Upper lobe of right lung (tissue), 1 donor: ENCODE data around the gene THEMIS2. TPM values are rescaled to one million over a fixed set of nuclear protein-coding genes. Genes with fewer than 3 reads are reported as not detected.
"Not testable (repeated sequence)": the region's sequence is repeated elsewhere in the genome, so short reads cannot be mapped to it uniquely, and the experiment has no call there.

Experiments
- ATAC-seq: fragments of 200-7000 bp; cut with Tn5 transposase; one replicate; pipeline ENCODE4 v1.9.1; 2020; ENCODE audit warnings: mild to moderate bottlenecking, moderate library complexity
- DNase-seq: peaks from one replicate; pipeline ENCODE4 v3.0.0-alpha.2; 2020
- H3K27ac ChIP-seq: fragments of 200-600 bp; one replicate; pipeline ENCODE4 v1.8.0; 2022
- H3K27me3 ChIP-seq: fragments of 200-600 bp; one replicate; pipeline ENCODE4 v1.8.0; 2022; ENCODE audit warnings: mild to moderate bottlenecking
- H3K36me3 ChIP-seq: fragments of 200-600 bp; one replicate; pipeline ENCODE4 v1.8.0; 2022
- H3K4me1 ChIP-seq: fragments of 200-600 bp; one replicate; pipeline ENCODE4 v1.8.0; 2022
- H3K4me3 ChIP-seq: fragments of 200-600 bp; one replicate; pipeline ENCODE4 v1.8.0; 2022; ENCODE audit warnings: mild to moderate bottlenecking
- H3K9me3 ChIP-seq: fragments of 200-600 bp; one replicate; pipeline ENCODE4 v1.8.0; 2022
- CTCF ChIP-seq: fragments of 200-600 bp; IDR thresholded peaks from one replicate; pipeline ENCODE4 v1.8.0; 2022; ENCODE audit warnings: antibody characterized with exemption
- intact Hi-C: fragments of 100-400 bp; cut with DNase I; formaldehyde crosslinking; loops from one replicate; pipeline ENCODE4 v1.11.0; 2022
- total RNA-seq: library from RNA; stranded (reverse); fragmentation: NEBNext Ultra II Directional; extraction: Animal tissue kit (Norgen Biotek cat#: 25700); gene quantifications from one replicate; pipeline ENCODE4 v1.2.1, GENCODE V29; 2021
- donor health status: DM: no; HTN: yes; CAD: no; lungs with severe emphysema.

The THEMIS2 gene
- total RNA-seq, 1 donor from 2014 or later: 89.6 TPM

GRCh38 chr1:27849951-27850350 lies 22.4 kb upstream of the THEMIS2 start:
- no peak for DNase-seq
- Histone ChIP-seq H3K9me3 (no peaks in the 10 kb centered on the region), H3K27me3 (no peaks in the 10 kb centered on the region), H3K4me3 (no peak overlapping the region), H3K27ac (no peak overlapping the region), H3K4me1 (no peaks in the 10 kb centered on the region), H3K36me3 (peaks cover 69% of the 10 kb centered on the region)
- TF ChIP-seq CTCF: no peak
- ATAC-seq: peak; percentile 26
- intact Hi-C loops: no loop called here

- Histone ChIP-seq H3K27ac (no peak overlapping the region), H3K27me3 (no peaks in the 10 kb centered on the region), H3K4me3 (no peak overlapping the region), H3K9me3 (no peaks in the 10 kb centered on the region), H3K4me1 (no peaks in the 10 kb centered on the region), H3K36me3 (peaks cover 18% of the 10 kb centered on the region)
- ATAC-seq (no peak), DNase-seq (no peak)
- intact Hi-C loops: no loop called here
- no peak for TF ChIP-seq CTCF
These were observed 17.3 kb upstream of the THEMIS2 start for GRCh38 chr1:27855085-27855484.

DNA sequence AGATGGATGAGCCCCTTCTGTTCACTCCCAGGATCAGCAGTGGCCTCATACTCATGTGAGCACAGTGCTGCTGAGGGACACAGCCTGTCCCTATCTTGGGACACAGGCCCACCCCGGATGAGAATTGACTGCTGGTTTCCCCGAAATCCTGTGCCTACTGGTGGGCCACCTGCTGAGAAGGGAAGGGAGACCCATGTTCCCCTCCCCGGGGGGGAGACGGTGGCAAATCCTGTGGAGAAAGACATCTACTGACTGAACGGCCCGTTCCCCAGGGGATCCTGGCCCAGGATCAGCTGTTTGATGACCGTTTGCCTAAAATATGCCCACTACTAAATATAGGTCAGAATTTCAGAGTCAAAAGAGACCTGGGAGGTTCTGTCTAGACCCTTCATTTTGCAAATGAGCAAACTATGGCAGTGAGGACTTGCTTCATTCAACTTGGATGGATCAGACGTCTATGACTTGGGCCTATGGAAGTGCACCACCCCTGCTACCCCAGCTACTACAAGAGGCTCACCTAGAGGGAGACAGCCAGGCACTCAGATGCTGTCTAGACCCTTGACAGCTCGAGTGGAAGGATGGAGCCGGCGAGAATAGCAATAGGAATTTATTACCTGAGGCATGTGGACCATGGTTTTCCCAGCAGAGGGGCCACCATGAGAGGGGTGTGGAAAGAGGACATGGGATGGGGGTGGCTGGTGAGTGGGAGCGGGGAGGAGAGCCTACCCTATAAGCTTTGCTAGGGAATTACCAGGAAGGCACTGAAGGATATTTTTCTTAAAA lies 15.6 kb upstream of the THEMIS2 start:
- Histone ChIP-seq H3K9me3 (no peaks in the 10 kb centered on the region), H3K36me3 (peaks cover 1% of the 10 kb centered on the region), H3K4me3 (no peak overlapping the region), H3K4me1 (no peaks in the 10 kb centered on the region), H3K27me3 (no peaks in the 10 kb centered on the region), H3K27ac (no peak overlapping the region)
- TF ChIP-seq CTCF: no peak
- DNase-seq: peak; percentile 27
- no peak for ATAC-seq
- intact Hi-C loops: no loop called here

GRCh38 chr1:27857552-27857951 lies 14.8 kb upstream of the THEMIS2 start:
- DNase-seq: peak; percentile 55
- H3K4me3 ChIP-seq, H3K27me3 ChIP-seq, intact Hi-C loops, H3K4me1 ChIP-seq, H3K27ac ChIP-seq, H3K36me3 ChIP-seq, H3K9me3 ChIP-seq, ATAC-seq: not testable (repeated sequence)

DNA sequence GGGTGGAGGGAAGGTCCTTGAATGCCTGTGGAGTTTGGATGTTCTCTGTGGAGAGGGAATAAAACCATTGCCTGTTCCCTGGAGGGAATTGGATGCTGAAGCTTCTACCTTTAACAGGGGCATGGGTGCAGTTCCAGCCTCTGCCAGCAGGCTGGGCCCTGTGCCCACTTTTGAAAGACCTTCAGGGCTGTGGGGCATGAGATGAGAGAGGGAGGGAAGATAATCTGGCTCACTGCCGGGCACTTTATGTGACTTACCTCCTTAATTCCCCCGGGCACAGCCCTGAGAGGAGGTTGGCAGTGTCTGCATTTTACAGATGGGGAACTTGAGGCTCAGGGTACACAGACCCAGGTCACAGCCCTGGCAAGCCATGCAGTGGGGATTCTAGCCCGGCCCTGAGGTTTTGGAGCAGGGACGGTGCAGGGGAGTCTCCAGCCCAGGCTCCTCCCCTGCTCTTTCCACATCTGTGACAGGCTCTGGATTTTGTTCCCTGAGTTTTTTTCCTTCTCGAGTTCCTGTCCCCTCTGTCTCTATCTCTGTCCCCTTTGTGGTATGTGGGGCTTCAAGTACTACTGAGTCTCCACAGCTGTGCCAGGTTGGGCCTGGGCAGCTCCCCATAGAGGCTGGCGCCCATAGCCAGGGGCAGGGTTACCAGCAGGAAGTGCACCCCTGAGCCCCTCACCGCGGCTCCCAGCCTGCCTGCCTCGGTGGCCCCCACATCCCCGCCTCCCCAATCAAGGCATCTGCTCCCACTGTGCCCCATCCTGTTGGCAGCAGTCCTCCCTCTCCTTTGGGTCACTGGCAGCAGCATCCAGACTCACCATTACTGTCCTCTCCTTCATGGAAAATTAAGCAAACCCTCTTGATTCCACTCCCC lies 14.0 kb upstream of the THEMIS2 start:
- intact Hi-C loops: no loop called here
- H3K27ac ChIP-seq: peak overlapping the region; percentile 37
- peak; percentile 98 for TF ChIP-seq CTCF
- no peaks in the 10 kb centered on the region for H3K9me3 ChIP-seq
- no peaks in the 10 kb centered on the region for H3K27me3 ChIP-seq
- peak; percentile 94 for ATAC-seq
- no peaks in the 10 kb centered on the region for H3K36me3 ChIP-seq
- H3K4me1 ChIP-seq: no peaks in the 10 kb centered on the region
- peak; percentile 92 for DNase-seq
- H3K4me3 ChIP-seq: no peak overlapping the region
